Adrenal gland (tissue), 12 donors: Measurements from ENCODE around the gene FTCDNL1. TPM values are rescaled to one million over a fixed set of nuclear protein-coding genes. Genes with fewer than 3 reads are reported as not detected.

Source experiments
- DNase-seq, 7 donors: peaks; one replicate each; pipeline ENCODE4 v3.0.0-alpha.2; 2019 to 2020
- H3K27ac ChIP-seq, 5 donors: fragments of 200-600 bp; sonication (generic) in 4 of 5; 1 replicate in 3 of 5; 2 replicates in 2 of 5; pipeline versions ENCODE4 v1.5.1 to v1.8.0; 2016 to 2020; ENCODE audit warnings: mild to moderate bottlenecking in 1 of 5
- H3K27me3 ChIP-seq: fragments of 200-600 bp; 2 replicates; pipeline ENCODE4 v1.8.0; 2021
- H3K36me3 ChIP-seq, 2 donors: fragments of 200-600 bp; replicated peaks in 1 of 2; 1 replicate in 1 of 2; 2 replicates in 1 of 2; pipeline versions ENCODE4 v1.5.1 to v1.8.0; 2018 to 2022
- H3K4me1 ChIP-seq, 2 donors: fragments of 200-600 bp; replicated peaks in 1 of 2; 1 replicate in 1 of 2; 2 replicates in 1 of 2; pipeline versions ENCODE4 v1.5.1 to v1.8.0; 2018 to 2021
- H3K4me3 ChIP-seq, 4 donors: fragments of 200-600 bp; sonication (generic) in 3 of 4; one replicate each; pipeline ENCODE4 v1.5.1; 2016 to 2018
- H3K9me3 ChIP-seq, 3 donors: fragments of 200-600 bp; sonication (generic) in 1 of 3; replicated peaks in 1 of 3; 1 replicate in 2 of 3; 2 replicates in 1 of 3; pipeline versions ENCODE4 v1.5.1 to v1.8.0; 2016 to 2021
- POLR2A ChIP-seq, 2 donors: fragments of 450-650 bp; IDR thresholded peaks; one replicate each; pipeline ENCODE4 v1.6.1; 2017; ENCODE audit warnings: antibody characterized with exemption in 2 of 2, mild to moderate bottlenecking in 2 of 2, moderate library complexity in 1 of 2
- WGBS, 4 donors: extraction: QIAGEN DNeasy Blood & Tissue Kit in 2 of 4; methylation state at CpG; one replicate each; pipeline versions ENCODE4 v1.1.5 to v1.1.7; 2013 to 2017; 5-methylcytosine and 5-hydroxymethylcytosine counted together
- intact Hi-C, 2 donors: fragments of 100-400 bp; cut with DNase I; formaldehyde crosslinking; loops; one replicate each; pipeline versions ENCODE4 v1.14.1 to v1.15.0; 2022 to 2023
- polyA plus RNA-seq, 3 donors: library from polyadenylated mRNA; stranded (reverse); fragments of 200-250 nt in 2 of 3; fragments of 350-450 nt in 1 of 3; fragmentation: Illumina TruSeq in 1 of 3; extraction: RNeasy Lipid Tissue Mini Kit (QIAGEN cat#74804) in 1 of 3; gene quantifications; one replicate each; pipeline ENCODE4 v1.2.3, GENCODE V29; 2013 to 2014
- total RNA-seq, 9 donors: library from RNA; depleted of rRNA in 4 of 9; stranded (reverse); fragments of >200 nt in 4 of 9; fragments of 120-200 nt in 1 of 9; fragmentation: NEBNext Ultra II Directional in 1 of 9; extraction: Animal tissue kit (Norgen Biotek cat#: 25700) in 1 of 9; gene quantifications; one replicate each; pipeline versions ENCODE4 v1.1.0 to v1.2.4, GENCODE V29; 2013 to 2023
- TF ChIP-seq, protein P1 (sequence below), 6 experiments: fragments of 450-650 bp in 4 of 6; fragments of 200-600 bp in 2 of 6; sonication (generic) in 1 of 6; IDR thresholded peaks; 1 replicate in 5 of 6; 2 replicates in 1 of 6; pipeline versions ENCODE4 v1.5.1 to v1.8.0; 2016 to 2021; ENCODE audit warnings: antibody characterized with exemption in 6 of 6, mild to moderate bottlenecking in 2 of 6, moderate library complexity in 1 of 6
- donor health status: healthy with polysubstance abuse.
- donor health status: Bipolar disorder and iron deficiency.
- donor health status: DM: yes; HTN: yes; CAD: no.
- donor health status: DM: no; HTN: no; CAD: no.
- donor health status: DM: no; HTN: no; CAD: no.
- donor health status: DM: yes; HTN: yes; CAD: no.

The FTCDNL1 gene
- total and polyA plus RNA-seq, 12 donors, result 2.6 to 19.1 (median 10.1) TPM

- no peak for DNase-seq
- TF ChIP-seq POLR2A (IDR thresholded peaks at IDR 0.05), result no peak
- TF ChIP-seq, protein P1, sequence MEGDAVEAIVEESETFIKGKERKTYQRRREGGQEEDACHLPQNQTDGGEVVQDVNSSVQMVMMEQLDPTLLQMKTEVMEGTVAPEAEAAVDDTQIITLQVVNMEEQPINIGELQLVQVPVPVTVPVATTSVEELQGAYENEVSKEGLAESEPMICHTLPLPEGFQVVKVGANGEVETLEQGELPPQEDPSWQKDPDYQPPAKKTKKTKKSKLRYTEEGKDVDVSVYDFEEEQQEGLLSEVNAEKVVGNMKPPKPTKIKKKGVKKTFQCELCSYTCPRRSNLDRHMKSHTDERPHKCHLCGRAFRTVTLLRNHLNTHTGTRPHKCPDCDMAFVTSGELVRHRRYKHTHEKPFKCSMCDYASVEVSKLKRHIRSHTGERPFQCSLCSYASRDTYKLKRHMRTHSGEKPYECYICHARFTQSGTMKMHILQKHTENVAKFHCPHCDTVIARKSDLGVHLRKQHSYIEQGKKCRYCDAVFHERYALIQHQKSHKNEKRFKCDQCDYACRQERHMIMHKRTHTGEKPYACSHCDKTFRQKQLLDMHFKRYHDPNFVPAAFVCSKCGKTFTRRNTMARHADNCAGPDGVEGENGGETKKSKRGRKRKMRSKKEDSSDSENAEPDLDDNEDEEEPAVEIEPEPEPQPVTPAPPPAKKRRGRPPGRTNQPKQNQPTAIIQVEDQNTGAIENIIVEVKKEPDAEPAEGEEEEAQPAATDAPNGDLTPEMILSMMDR (IDR thresholded peaks at IDR 0.05), result no peak
- Histone ChIP-seq H3K36me3 (no peaks in the 10 kb centered on the region), H3K4me1 (no peaks in the 10 kb centered on the region), H3K27ac (no peak overlapping the region), H3K4me3 (no peak overlapping the region), H3K27me3 (no peaks in the 10 kb centered on the region), H3K9me3 (no peaks in the 10 kb centered on the region)
- intact Hi-C loops, result no loop called here
- WGBS, 4 donors, result 80 to 85% (median 82%) methylated on average over 6 of the region's 6 CpGs
Measured at GRCh38 chr2:199883474-199884212, 32.7 kb upstream of the FTCDNL1 start.

DNA sequence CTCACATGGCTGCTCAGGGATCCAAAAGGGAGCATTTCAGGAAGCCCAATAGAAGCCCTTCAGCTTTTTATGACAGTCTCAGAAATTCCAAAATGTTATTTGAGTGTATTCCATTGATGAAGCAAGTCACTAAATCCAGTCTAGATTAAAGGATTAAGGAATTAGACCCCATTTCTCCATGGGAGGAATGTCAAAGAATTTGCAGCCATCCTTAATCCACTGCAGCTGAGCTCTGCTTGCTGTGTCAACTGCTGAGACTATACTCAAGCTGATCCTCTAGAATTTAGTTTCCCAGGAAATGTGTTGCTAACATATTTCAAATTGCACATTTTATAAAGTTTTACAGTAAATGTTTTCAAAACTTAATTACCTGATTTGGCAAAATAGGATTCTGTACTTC lies 31.7 kb upstream of the FTCDNL1 start:
- H3K27ac ChIP-seq, result no peak overlapping the region
- H3K4me1 ChIP-seq, result no peaks in the 10 kb centered on the region
- TF ChIP-seq, protein P1 (IDR thresholded peaks at IDR 0.05), result no peak
- TF ChIP-seq POLR2A (IDR thresholded peaks at IDR 0.05), result no peak
- H3K27me3 ChIP-seq, result no peaks in the 10 kb centered on the region
- H3K4me3 ChIP-seq, result no peak overlapping the region
- intact Hi-C loops, result no loop called here
- H3K36me3 ChIP-seq, result no peaks in the 10 kb centered on the region
- no peak for DNase-seq
- no peaks in the 10 kb centered on the region for H3K9me3 ChIP-seq

- intact Hi-C loops, result no loop called here
- TF ChIP-seq, protein P1 (IDR thresholded peaks at IDR 0.05), result no peak
- no peak for TF ChIP-seq POLR2A (IDR thresholded peaks at IDR 0.05)
- Histone ChIP-seq H3K27ac (no peak overlapping the region), H3K4me3 (no peak overlapping the region), H3K27me3 (no peaks in the 10 kb centered on the region), H3K36me3 (no peaks in the 10 kb centered on the region), H3K4me1 (no peaks in the 10 kb centered on the region), H3K9me3 (no peaks in the 10 kb centered on the region)
- DNase-seq, result no peak
- 70 to 88% (median 78%) methylated on average over 1 of the region's 1 CpG for WGBS, 4 donors
Measured at GRCh38 chr2:199875400-199875799, 24.4 kb upstream of the FTCDNL1 start.

DNA sequence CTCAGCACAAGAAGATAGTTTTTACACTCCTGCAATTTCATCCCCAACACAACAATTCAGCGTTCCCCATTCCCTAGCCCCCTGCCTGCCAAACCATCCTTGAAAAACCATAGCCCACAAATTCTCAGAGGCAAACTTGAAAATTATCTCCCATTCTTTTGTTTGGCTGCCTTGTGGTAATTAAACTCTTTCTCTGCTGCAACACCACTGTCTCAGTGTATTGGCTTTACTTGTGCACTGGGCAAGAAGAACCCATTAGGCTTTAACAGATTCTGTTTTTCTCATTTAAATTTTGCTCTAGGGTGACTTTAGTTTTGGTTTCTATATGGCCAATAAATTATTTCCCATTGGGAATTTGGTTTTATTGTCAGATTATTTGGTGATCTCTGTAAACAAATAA lies 23.2 kb upstream of the FTCDNL1 start:
- H3K36me3 ChIP-seq, result no peaks in the 10 kb centered on the region
- WGBS, 4 donors, result 97 to 100% (median 100%) methylated on average over 1 of the region's 1 CpG
- intact Hi-C loops, result no loop called here

GRCh38 chr2:199870581-199870980 lies 19.6 kb upstream of the FTCDNL1 start:
- TF ChIP-seq, protein P1 (IDR thresholded peaks at IDR 0.05), result no peak
- TF ChIP-seq POLR2A (IDR thresholded peaks at IDR 0.05), result no peak
- Histone ChIP-seq H3K36me3 (no peaks in the 10 kb centered on the region), H3K27me3 (no peaks in the 10 kb centered on the region), H3K9me3 (no peaks in the 10 kb centered on the region), H3K27ac (no peak overlapping the region), H3K4me1 (no peaks in the 10 kb centered on the region), H3K4me3 (no peak overlapping the region)
- 48 to 67% (median 56%) methylated on average over 1 of the region's 1 CpG for WGBS, 4 donors
- intact Hi-C loops, result no loop called here
- DNase-seq, result no peak

More for the DNA sequence above, 23.2 kb upstream of the FTCDNL1 start:
- no peak for TF ChIP-seq POLR2A (IDR thresholded peaks at IDR 0.05)
- Histone ChIP-seq H3K27me3 (no peaks in the 10 kb centered on the region), H3K9me3 (no peaks in the 10 kb centered on the region), H3K27ac (no peak overlapping the region), H3K4me1 (no peaks in the 10 kb centered on the region), H3K4me3 (no peak overlapping the region)
- DNase-seq, result no peak
